NCI-H510A treated with DMSO at 0.1 percent for 48 hours (cell line): ENCODE data around the gene RBM20.
A peak's percentile ranks its signal among the peaks of the same experiment; 100 is the strongest.

ENCODE experiments used
- DNase-seq: peaks from one replicate; lab custom pipeline; 2025; lab: John Stamatoyannopoulos, UW

RBM20 gene

GRCh38 chr10:110789604-110790433 is 145.7 kb downstream of the RBM20 start:
- peak; percentile 25 for DNase-seq

DNA sequence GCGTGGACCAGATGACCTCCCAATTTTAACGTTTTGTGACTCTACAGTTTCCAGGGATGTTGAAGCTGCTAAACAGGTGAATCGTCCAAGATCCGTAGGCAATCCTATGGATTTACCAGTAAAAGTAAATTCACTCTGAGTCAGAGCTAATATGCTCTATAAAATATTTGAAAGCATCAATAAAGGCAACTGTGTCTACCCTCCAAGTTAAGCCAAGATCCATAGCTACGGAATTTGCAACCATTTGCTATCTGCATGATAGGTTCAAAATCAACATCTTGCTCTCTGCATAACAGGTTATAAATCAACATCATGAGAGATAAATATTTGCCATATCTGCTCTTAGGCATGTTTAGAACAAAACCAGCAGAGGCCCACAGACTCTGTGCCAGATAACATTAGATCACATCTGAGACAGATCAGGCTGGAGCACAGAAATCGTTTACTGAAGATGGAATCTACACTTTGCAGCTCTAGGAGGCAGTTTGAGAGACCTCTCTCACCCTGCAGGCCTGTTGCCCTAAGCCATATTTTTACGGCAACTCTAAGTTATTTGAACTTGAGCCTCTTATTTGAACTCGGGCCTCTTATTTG is 146.9 kb downstream of the RBM20 start:
- DNase-seq = peak; percentile 40

GRCh38 chr10:110791541-110792073 is 147.5 kb downstream of the RBM20 start:
- DNase-seq = no peak

DNA sequence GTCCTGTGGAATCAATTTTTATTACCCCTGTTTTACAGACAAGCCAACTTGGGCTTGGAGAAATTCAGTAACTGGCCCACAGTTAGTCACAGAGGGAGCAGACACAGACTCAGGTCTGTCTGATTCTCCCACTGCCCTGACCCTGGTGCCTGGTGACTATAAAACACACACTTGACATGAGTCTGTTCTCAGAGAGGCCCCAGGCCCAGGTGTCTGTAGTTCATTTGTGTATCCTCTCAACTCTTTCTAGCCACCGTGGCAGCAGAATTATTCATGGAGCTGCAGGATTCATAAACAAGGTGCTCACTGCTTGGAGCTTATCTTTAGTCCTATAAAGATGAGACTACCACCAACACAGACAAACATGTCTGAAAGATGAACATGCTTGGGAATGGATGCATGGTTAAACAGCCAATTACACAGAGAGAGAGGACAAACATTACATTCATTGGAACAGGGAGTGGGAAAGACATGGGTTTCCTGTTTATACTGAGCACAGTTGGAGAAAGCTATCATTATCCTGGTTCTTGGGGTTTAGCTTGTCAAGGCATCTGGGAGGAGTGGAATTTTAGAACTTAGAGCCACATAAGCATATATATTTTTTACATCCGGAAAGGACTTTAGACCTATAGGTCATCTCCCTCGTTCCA is 148.5 kb downstream of the RBM20 start:
- peak; percentile 88 for DNase-seq

DNA sequence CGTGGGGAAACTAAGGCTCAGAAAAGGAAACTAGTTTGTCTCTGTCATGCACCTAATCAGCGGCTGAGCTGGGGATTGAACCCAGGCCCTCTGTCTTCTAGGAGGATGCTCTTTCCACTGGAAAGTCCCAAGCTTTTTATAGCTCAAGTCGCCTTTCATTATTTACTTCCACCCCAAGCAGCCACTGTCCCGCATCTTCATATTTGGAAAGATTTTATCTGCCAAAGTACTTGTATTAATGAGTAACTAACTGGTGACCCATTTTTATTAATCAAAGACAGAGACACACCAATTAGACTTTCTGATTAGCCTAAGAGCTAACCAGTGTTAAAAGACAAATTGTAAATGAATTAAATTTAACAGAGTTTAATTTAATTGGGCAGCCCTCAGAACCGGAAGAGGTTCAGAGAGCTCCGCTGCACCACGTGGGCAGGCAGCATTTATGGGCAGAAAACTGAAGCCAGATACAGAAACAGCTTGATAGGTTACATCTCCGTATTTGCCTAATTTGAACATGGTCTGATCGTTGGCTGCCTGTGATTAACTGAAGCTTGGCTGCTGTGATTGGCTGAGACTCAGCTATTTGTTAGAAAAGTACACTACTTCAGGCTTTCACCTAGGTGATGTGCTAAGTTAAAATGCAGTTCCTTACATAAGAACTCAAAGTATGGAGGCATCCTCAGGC is 149.1 kb downstream of the RBM20 start:
- peak; percentile 96 for DNase-seq

DNA sequence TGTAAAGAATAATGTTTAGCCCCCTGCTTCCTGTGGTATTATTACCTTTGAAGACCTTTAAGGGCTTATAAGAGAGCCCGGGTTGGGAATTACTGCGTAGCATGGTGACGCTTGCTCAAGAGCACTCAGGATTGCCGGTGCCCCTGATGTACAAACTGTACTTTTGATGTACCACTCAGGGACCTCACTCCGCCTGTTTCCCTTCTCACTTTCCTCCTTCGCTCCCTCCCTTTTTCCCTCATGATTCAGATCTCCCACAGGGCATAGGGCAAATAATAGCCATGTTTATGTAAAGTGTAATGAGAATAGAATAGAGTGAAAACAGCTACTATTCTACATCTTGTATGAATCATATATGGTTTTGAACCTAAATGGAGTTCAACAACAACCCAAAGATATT is 149.8 kb downstream of the RBM20 start:
- DNase-seq = peak; percentile 96

DNA sequence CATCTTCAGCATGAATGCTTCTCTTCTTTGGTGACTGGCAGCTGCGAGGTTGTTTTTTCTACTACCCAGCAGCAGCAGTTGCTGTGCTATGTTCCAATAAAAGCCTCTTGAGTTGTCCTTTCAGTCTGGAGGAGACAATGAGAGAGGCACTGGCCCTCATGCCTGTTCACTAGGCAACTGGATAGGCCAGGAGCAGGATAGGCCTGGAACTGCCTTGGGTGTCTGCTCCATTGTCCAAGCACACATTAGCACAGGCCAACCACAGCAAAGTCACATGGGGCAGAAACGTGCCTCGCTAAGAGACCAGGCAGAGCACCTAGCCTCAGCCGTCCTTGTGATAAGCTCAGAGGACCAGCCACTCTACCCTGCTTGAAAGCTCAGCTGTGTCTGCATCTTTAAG is 150.7 kb downstream of the RBM20 start:
- DNase-seq = peak; percentile 96

- DNase-seq = no peak
These were observed 153.3 kb downstream of the RBM20 start for GRCh38 chr10:110797416-110797815.

DNA sequence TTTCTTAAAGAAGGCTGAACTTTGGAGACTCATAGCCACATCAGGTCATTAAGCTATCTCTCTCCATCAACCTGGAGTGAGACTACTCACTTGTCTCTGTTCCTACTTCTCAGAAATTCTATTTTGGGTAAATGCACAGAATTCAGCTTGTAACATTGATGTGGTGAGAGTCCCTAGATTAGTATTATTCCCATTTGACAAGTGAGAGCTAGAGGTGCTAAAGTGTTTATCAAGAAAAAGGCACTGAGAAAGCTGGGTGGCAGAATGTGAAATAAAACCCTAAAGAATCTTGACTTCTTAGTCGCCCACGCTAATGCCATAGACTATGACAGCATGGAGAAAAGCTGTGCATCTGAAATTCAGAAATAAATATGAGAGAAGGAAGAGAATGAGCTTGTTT is 154.2 kb downstream of the RBM20 start:
- DNase-seq = no peak

DNA sequence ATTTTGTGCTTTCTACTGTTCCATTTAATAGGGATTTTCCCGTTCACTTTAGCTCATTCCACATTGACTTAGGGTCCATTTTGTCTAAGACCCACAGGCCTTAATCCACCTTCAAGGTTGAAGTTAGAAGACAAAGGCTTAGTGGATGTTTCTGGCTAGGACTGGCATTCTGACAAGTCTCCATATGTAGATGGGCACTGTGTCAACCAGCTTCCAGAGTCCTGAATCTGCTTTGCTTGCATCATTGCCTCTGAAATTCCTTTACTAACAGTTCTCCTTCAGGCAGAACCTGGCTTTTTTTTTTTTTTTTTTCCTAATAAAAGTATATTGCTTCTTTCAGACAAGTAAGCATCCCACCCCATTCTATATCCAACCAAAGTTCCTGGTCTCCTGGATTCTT is 158.0 kb downstream of the RBM20 start:
- no peak for DNase-seq

DNA sequence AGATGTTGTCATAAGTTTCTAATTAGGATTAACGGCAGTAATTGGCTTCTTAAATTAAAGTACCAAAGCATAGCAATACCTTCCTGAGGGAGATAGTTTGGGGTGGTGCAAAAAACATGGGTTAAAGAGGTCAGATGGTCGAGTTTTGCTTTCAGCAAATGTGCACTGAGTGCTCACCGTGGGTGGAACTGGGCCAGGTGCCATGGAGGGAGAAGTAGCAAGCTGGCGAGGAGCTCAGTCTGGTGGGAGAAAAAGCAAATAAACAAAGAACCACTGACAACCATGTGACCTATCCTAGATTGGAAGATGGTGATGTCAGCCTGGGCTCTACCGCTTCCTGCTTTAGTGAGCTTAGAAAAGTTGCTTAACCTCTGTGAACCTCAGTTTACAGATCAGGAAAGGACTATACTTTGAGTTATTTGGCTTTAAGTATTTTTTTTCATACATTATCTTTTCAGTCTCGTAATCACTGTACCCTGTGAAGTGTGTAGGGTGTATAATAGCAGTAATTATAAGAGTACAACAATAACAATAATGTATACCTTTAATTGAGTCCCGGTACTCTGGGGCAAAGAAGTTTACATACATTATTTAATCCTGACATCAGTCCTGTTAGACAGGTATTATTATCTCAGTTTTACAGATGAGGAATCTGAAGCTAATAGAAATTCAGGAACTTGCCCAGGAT is 158.6 kb downstream of the RBM20 start:
- peak; percentile 93 for DNase-seq

- DNase-seq = no peak
These were observed 159.2 kb downstream of the RBM20 start for GRCh38 chr10:110803239-110803749.

DNA sequence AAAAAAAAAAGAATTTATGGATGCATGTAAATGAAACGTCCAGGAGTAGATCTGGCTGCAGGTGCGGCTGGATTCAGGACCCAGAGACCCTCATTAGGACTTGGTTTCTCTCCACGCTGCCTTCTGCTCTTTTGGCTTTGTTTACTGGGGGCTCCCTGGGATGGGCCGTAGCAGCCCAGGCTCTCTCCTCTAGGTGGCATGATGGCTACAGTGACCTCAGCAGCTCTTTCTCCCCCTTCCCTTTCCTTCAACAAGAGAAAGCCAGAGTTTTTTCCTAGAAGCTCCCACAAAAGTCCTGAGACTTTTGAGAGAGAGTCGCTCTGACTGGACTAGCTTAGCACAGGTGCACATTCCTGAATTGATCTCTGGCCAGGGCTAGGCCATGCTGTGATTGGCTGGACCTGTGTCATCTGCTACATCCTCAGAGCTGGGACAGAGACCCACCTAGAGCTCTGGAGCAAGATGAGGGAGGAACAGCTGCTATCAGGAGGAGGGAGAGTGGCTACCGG is 159.7 kb downstream of the RBM20 start:
- DNase-seq = no peak

DNA sequence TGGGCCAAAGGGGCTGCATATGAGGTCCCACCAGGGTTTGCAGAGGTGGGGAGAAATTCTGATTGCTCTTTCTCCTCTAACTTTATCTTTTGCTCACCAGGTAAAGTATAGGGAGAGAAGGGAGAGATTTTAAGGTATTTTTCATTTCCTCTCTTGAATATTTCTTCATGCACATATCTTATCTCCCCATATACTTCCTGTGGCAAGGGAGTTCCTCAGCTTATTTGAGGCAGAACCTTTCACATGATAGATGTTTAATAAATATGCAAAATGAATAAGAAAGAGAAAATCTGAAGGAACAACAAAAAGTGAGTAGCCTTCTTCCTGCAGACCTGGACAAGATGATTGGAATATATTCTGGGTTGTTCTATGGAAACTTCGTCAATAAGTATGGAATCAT is 160.2 kb downstream of the RBM20 start:
- DNase-seq = no peak

GRCh38 chr10:110805292-110805691 is 161.2 kb downstream of the RBM20 start:
- DNase-seq = no peak

- DNase-seq = no peak
These were observed 162.2 kb downstream of the RBM20 start for GRCh38 chr10:110806335-110806734.

DNA sequence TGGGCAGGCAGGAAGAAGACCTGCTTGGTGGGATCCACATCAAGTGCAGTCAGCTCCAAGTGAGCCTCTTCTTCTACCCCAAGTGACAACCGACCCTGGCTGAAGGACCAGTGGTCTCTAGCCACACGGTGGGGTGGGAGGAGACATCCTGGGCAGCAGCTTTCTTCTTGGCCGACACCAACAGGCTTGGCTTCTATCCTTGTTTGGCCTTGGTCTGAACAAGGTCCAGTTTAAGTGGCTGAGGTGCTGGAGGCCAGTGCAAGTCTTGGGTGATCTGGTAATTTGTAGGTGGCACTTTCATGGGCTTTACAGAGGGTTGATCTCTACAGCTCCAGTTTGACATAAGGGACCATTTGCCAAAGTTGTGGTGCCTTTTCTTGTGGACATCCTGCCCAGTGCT is 164.0 kb downstream of the RBM20 start:
- no peak for DNase-seq

GRCh38 chr10:110808615-110809014 is 164.5 kb downstream of the RBM20 start:
- no peak for DNase-seq

DNA sequence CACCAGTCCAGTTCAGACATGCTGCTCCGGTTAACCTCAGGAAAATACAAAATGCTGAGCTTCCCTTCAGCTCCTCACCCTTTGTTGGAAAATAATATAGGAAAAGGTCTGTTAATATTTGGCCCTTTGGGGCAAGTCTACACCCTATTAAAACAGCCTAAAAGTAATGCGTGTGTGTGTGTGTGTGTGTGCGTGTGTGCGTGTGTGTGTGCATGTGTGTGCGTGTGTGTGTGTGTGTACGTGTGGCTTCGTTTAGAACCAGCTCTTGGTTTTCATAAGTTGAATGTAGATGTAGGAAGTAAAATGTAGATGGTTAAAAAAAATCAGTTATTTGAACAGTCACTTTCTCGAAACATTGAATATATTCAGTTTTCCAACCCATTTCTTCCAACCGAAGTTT is 166.5 kb downstream of the RBM20 start:
- DNase-seq = no peak

- DNase-seq = no peak
These were observed 167.8 kb downstream of the RBM20 start for GRCh38 chr10:110811791-110812581.
